GM23248 (cell line): ENCODE data around the gene PLCD3. TPM values are rescaled to one million over a fixed set of nuclear protein-coding genes. Genes with fewer than 3 reads are reported as not detected.
A peak's percentile ranks its signal among the peaks of the same experiment; 100 is the strongest.

Experiments
- DNase-seq: peaks from one replicate; pipeline ENCODE4 v3.0.0-alpha.2; 2015
- H2AFZ ChIP-seq: fragments of 200-600 bp; sonication (generic); 2 replicates; pipeline ENCODE4 v1.6.1; 2016; ENCODE audit warnings: antibody characterized with exemption
- H3F3A ChIP-seq: fragments of 200-600 bp; sonication (generic); 2 replicates; pipeline ENCODE4 v1.6.1; 2016; ENCODE audit warnings: mild to moderate bottlenecking, antibody characterized with exemption, mixed run types; ENCODE audit not compliant: insufficient read depth
- H3K27ac ChIP-seq: fragments of 200-600 bp; sonication (generic); 2 replicates; pipeline ENCODE4 v1.5.1; 2016; ENCODE audit warnings: mild to moderate bottlenecking
- H3K27me3 ChIP-seq: fragments of 200-600 bp; sonication (generic); replicated peaks from 2 replicates; pipeline ENCODE4 v1.6.1; 2016; ENCODE audit warnings: mild to moderate bottlenecking; ENCODE audit not compliant: insufficient read depth
- H3K36me3 ChIP-seq: fragments of 200-600 bp; sonication (generic); 2 replicates; pipeline ENCODE4 v1.6.1; 2016; ENCODE audit warnings: low read depth, mild to moderate bottlenecking
- H3K4me1 ChIP-seq: fragments of 200-600 bp; sonication (generic); 2 replicates; pipeline ENCODE4 v1.6.1; 2016; ENCODE audit warnings: mild to moderate bottlenecking; ENCODE audit not compliant: insufficient read depth
- H3K4me2 ChIP-seq: fragments of 200-600 bp; sonication (generic); one replicate; pipeline ENCODE4 v1.6.1; 2016; ENCODE audit warnings: mild to moderate bottlenecking; ENCODE audit not compliant: unreplicated experiment
- H3K4me3 ChIP-seq: fragments of 200-600 bp; sonication (generic); 2 replicates; pipeline ENCODE4 v1.5.1; 2016; ENCODE audit warnings: mild to moderate bottlenecking
- H3K79me2 ChIP-seq: fragments of 200-600 bp; sonication (generic); 2 replicates; pipeline ENCODE4 v1.6.1; 2016; ENCODE audit warnings: mild to moderate bottlenecking; ENCODE audit not compliant: insufficient read depth
- H3K9ac ChIP-seq: fragments of 200-600 bp; sonication (generic); 2 replicates; pipeline ENCODE4 v1.6.1; 2016; ENCODE audit warnings: mild to moderate bottlenecking
- H3K9me2 ChIP-seq: fragments of 200-600 bp; sonication (generic); 2 replicates; pipeline ENCODE4 v1.6.1; 2016; ENCODE audit warnings: mixed run types, mild to moderate bottlenecking, moderate library complexity; ENCODE audit not compliant: insufficient read depth
- H3K9me3 ChIP-seq: fragments of 200-600 bp; sonication (generic); one replicate; pipeline ENCODE4 v1.6.1; 2017; ENCODE audit warnings: low read depth
- H4K20me1 ChIP-seq: fragments of 200-600 bp; sonication (generic); 2 replicates; pipeline ENCODE4 v1.6.0; 2016; ENCODE audit not compliant: insufficient read depth
- EZH2 ChIP-seq: fragments of 200-600 bp; sonication (generic); IDR thresholded peaks from 2 replicates; pipeline ENCODE4 v1.6.1; 2018; ENCODE audit warnings: antibody characterized with exemption, mild to moderate bottlenecking; ENCODE audit not compliant: insufficient read depth, poor library complexity, severe bottlenecking
- EZH2phosphoT487 ChIP-seq: fragments of 200-600 bp; sonication (generic); IDR thresholded peaks from 2 replicates; pipeline ENCODE4 v1.6.1; 2018; ENCODE audit warnings: antibody characterized with exemption, moderate library complexity, mild to moderate bottlenecking, low read depth; ENCODE audit not compliant: insufficient read depth
- WGBS, 2 experiments: methylation state at CpG; one replicate each; pipeline ENCODE4 v1.1.6; 2015 to 2017; ENCODE audit warnings: low lambda C conversion rate in 2 of 2, low coverage in 1 of 2; ENCODE audit errors: missing lambda C conversion rate in 2 of 2; 5-methylcytosine and 5-hydroxymethylcytosine counted together
- in situ Hi-C: fragments of 300-500 bp; cut with MboI; formaldehyde crosslinking; loops from 2 replicates; pipeline ENCODE4 v1.15.0; 2020
- polyA plus RNA-seq: library from polyadenylated mRNA; unstranded; fragments of >200 nt; fragmentation: Nextera tagmentation; extraction: Ambion mirVana; gene quantifications from 2 replicates; pipeline ENCODE4 v1.2.1, GENCODE V29; 2016
- total RNA-seq: library from RNA; depleted of rRNA; stranded (reverse); fragments of >200 nt; shearing (Covaris generic); gene quantifications from 2 replicates; pipeline ENCODE4 v1.2.3, GENCODE V29; 2014

Gene PLCD3
- total and polyA plus RNA-seq, 2 experiments from 2014 or later, result 17.1 to 30.2 TPM

- TF ChIP-seq EZH2phosphoT487, result no peak
- TF ChIP-seq EZH2, result no peak
- in situ Hi-C loops, result no loop called here
- H3F3A ChIP-seq, result peaks cover 18% of the 10 kb centered on the region
- H3K36me3 ChIP-seq, result no peaks in the 10 kb centered on the region
- peaks cover 41% of the 10 kb centered on the region for H3K4me1 ChIP-seq
- H3K9me2 ChIP-seq, result no peaks in the 10 kb centered on the region
- no peak for DNase-seq
- peak overlapping the region; percentile 99 for H3K27ac ChIP-seq
- H3K27me3 ChIP-seq, result no peaks in the 10 kb centered on the region
- H3K9me3 ChIP-seq, result no peaks in the 10 kb centered on the region
- WGBS, 2 experiments, result 4 to 7% methylated on average over 5 of the region's 5 CpGs
- peak overlapping the region; percentile 70 for H3K4me3 ChIP-seq
- H2AFZ ChIP-seq, result peak overlapping the region; percentile 62
- no peaks in the 10 kb centered on the region for H4K20me1 ChIP-seq
- peak overlapping the region; percentile 90 for H3K4me2 ChIP-seq
- H3K79me2 ChIP-seq, result no peaks in the 10 kb centered on the region
- peak overlapping the region; percentile 93 for H3K9ac ChIP-seq
Measured at GRCh38 chr17:45172232-45172540, 39.9 kb upstream of the PLCD3 start.

- WGBS, 2 experiments, result 3 to 4% methylated on average over 20 of the region's 20 CpGs
- peak overlapping the region; percentile 99 for H3K27ac ChIP-seq
- peak overlapping the region; percentile 93 for H3K9ac ChIP-seq
- H3K4me1 ChIP-seq, result peaks cover 41% of the 10 kb centered on the region
- peak overlapping the region; percentile 90 for H3K4me2 ChIP-seq
- no peaks in the 10 kb centered on the region for H4K20me1 ChIP-seq
- H3K9me2 ChIP-seq, result no peaks in the 10 kb centered on the region
- no peaks in the 10 kb centered on the region for H3K79me2 ChIP-seq
- H2AFZ ChIP-seq, result peak overlapping the region; percentile 62
- TF ChIP-seq EZH2phosphoT487 (no peak), EZH2 (no peak)
- no peaks in the 10 kb centered on the region for H3K9me3 ChIP-seq
- H3K4me3 ChIP-seq, result peak overlapping the region; percentile 70
- H3K27me3 ChIP-seq, result no peaks in the 10 kb centered on the region
- in situ Hi-C loops, result no loop called here
- DNase-seq, result peak; percentile 76
- peaks cover 18% of the 10 kb centered on the region for H3F3A ChIP-seq
- no peaks in the 10 kb centered on the region for H3K36me3 ChIP-seq
Measured at GRCh38 chr17:45171338-45172231, 39.3 kb upstream of the PLCD3 start.

- Histone ChIP-seq H3K36me3 (no peaks in the 10 kb centered on the region), H3K27me3 (no peaks in the 10 kb centered on the region), H3K9ac (peak overlapping the region; percentile 93), H3K4me1 (peaks cover 38% of the 10 kb centered on the region), H3K4me3 (peak overlapping the region; percentile 70), H4K20me1 (no peaks in the 10 kb centered on the region), H3K27ac (peak overlapping the region; percentile 99), H2AFZ (peak overlapping the region; percentile 60), H3K9me3 (no peaks in the 10 kb centered on the region), H3F3A (peaks cover 17% of the 10 kb centered on the region), H3K79me2 (no peaks in the 10 kb centered on the region), H3K4me2 (peak overlapping the region; percentile 90), H3K9me2 (no peaks in the 10 kb centered on the region)
- peak; percentile 96 for DNase-seq
- in situ Hi-C loops, result no loop called here
- TF ChIP-seq EZH2 (no peak), EZH2phosphoT487 (no peak)
- 3 to 9% methylated on average over 5 of the region's 5 CpGs for WGBS, 2 experiments
Measured at GRCh38 chr17:45170931-45171337, 38.6 kb upstream of the PLCD3 start.

- Histone ChIP-seq H2AFZ (peak overlapping the region; percentile 60), H3K79me2 (no peaks in the 10 kb centered on the region), H3K9me3 (no peaks in the 10 kb centered on the region), H4K20me1 (no peaks in the 10 kb centered on the region), H3K4me2 (peak overlapping the region; percentile 90), H3K4me3 (peak overlapping the region; percentile 70), H3K9me2 (no peaks in the 10 kb centered on the region), H3K36me3 (no peaks in the 10 kb centered on the region), H3K4me1 (peaks cover 32% of the 10 kb centered on the region), H3K9ac (peak overlapping the region; percentile 93), H3F3A (peaks cover 14% of the 10 kb centered on the region), H3K27ac (peak overlapping the region; percentile 99), H3K27me3 (no peaks in the 10 kb centered on the region)
- TF ChIP-seq EZH2 (no peak), EZH2phosphoT487 (no peak)
- in situ Hi-C loops, result no loop called here
- no peak for DNase-seq
- WGBS, 2 experiments, result 37 to 38% methylated on average over 11 to 12 of the region's 12 CpGs
Measured at GRCh38 chr17:45170280-45170930, 38.1 kb upstream of the PLCD3 start.
